ENCODE measurements around the gene HCN2.
"Not testable (repeated sequence)": the region's sequence is repeated elsewhere in the genome, so short reads cannot be mapped to it uniquely, and the experiment has no call there.

Gene HCN2

DNA sequence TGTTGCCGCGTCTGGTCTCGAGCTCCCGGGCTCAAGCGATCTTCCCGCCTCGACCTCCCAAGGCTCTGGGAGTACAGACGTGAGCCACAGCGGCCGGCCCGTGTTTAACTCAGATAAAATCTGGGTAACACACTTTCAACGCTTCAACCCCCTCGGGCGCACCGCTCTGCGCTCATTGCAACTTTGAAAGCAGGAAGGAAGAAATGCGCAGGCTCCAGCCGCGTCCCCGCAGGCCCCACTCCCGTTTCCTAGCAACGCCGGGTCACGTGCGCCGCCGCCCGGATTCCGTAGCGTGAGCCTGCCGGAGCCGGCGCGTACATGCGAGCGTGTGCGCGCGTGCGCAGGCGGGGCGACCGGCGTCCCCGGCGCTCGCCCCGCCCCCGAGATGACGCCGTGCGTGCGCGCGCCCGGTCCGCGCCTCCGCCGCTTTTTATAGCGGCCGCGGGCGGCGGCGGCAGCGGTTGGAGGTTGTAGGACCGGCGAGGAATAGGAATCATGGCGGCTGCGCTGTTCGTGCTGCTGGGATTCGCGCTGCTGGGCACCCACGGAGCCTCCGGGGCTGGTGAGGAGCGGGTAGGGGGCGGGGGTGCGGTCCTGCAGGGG is 17.4 kb upstream of the HCN2 start, which contains the start of gene BSG:
TSS of gene BSG (plus strand) at position 457 of the 603 bp plus-strand sequence. CDS start at position 496, 39 bp downstream.
- DNase-seq = peak; percentile 98

DNA sequence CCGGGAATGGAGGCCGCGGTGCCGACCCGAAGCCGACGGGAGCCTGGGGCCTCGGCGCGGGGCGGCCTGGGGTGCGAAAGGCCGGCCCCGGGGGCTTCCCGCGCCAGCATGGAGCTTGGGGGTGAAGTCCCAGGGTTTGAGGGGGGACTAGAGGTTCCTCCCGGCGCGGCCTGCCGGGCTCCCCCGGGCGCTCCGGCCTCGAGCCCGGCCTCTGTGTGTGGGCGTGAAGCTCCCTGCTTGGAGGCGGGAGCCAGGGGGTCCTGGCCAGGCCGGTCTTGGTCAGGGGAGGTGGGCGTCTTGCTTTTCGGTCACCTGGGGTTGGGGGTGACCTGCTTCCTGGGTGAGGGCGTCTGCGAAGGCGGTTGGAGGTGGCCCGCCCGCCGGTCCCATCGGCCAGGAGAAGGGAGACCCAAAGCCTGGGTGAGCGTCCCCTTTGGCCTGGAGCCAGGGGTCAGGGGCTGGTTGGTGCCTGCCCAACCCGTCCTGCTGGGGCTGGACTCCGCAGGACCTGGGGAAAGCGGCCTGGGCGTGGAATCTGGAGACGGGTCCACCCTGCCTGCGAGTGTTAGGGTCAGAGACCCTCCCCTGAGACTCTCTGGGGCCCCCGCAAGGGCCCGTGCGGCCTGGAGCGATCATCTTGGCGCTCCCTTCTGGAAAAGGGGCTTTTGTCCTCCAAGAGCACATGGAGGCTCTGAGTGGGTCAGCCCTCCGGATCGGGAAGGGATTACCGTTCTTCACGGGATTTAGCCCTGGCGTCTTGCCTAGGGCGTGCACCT is 16.8 kb upstream of the HCN2 start:
- DNase-seq = no peak

DNA sequence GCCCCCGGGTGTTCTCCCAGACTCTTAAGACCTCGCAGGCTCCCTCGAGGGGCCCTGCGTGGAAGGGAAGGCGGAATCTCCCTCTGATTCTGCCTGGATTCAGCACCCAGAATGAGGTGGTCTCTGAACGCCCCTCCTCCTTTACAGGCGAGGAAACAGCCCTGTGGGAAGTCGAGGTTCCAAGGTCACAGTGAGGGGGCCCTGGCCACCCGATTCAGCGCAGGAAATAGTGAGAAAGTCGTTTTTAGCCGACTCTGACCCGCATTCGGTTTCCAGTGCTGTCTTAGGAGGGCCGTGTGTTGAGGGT is 16.2 kb upstream of the HCN2 start:
- DNase-seq = no peak

DNA sequence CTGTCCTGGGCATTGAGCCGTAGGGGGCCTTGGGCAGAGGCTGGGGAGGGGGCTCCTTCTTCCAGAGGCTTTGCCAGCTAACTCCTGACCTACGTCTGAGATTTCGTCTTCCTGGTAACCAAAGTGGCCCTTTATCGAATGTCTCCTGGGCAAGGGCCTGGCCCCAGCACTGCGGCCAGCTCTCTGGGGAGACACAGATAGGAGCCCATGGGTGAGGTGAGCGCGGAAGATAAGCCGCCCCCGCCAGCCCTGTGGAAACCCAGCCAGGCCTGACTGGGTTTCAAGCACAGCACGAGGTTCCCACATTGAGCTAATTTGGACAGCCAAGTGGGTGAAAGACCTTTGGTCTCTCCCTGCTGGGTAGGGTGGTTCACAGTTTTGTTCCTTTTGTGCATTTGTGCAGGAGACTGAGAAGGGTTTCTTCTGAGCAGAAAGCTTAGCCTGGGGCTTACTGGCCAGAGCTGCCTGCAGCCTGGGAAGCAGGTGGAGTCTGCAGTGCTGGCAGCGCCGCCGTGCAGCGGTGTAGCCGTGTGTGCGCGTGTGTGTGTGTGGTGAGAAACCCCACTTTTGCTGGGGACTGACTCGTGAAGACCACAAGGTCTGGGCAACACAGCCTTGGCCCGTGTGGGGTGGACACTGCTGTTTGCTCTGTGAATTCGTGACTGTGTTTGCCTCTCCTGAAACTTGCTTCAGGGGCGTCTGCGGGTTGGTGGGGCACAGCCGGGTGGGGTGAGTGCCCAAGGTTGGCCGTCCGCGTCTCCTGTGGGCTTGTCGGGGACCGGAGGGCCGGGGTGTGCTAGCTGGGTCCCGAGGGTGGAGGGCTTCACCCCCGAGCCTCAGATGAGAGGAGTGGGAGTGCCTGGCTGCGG is 14.8 kb upstream of the HCN2 start:
- no peak for DNase-seq

DNA sequence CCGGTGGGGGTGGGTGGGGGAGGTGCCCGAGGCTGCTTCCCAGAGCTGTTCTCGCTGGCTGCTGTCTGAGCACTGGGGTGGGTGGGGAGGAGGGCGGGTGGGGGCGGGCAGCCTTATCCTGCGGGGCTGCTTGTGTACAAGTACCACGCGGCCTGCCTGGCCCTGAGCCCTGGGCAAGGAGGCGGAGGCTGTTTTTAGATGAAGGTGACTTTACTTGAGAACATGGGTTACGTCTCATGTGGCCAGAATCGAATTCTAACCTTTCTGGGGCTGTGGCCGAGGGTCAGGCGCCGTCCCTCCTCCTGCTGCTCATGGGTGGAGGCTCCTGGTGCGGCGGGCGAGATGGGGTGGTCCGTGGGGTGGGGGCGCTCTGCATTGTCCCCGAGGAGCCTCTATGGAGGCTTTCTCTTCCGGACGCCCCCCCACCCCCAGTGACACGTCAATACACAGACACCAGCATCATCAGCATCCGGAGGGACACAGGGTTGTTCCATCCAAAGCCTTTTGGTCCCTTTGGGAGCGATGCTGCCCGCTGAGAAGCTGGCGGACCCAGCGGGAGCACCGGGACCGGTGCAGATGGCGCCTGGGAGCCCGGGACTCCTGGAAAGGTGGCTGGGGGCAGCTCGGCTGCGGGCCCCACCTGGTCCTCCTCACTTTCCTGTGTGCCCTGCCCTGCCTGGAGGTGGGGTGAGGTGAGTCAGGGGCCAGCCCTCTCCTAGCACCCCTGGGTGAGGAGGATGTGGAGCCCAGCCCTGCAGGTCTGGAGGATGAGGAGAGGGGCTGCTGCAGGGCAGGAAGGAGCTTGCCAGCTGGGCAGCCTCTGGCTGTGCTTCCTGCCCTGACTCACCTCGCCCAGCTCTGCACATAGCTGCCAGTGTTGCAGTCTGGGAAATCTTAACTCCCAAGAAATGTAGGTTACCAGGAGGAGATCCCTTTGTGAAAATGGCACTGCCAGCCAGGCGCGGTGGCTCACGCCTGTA is 13.9 kb upstream of the HCN2 start:
- no peak for DNase-seq

DNA sequence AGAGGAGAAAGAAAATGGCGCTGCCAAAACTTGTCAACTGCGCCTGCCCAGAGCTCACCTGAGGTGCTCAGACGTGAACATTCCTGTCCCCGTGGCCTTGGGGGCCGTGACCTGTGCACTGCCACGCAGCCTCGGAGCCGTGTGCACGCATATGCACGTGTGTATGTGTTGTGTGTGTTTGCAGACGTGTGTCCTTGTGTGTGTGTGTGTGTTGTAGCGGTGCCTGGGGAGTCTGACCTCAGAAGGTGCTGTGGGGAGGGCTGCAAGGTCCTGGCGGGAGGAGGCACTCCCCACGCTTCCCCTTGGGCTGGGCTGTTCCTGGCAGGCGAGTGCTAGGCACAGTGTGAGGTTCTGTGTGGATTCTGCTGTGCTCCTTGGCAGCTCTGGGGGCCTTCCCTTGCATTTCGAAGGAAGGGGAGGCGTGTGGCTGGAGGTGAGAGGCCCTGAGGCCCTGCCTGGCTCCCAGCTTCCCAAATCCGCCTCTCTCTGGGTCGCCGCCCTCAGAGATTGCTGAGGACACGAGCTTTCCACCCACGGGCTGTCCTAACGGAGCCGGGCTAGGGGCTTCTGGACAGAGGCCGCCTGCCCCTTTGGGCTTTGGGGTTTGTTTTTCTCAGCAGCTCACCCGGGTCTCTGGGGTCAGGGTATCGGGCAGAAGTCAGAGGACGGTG is 12.8 kb upstream of the HCN2 start:
- DNase-seq = no peak

DNA sequence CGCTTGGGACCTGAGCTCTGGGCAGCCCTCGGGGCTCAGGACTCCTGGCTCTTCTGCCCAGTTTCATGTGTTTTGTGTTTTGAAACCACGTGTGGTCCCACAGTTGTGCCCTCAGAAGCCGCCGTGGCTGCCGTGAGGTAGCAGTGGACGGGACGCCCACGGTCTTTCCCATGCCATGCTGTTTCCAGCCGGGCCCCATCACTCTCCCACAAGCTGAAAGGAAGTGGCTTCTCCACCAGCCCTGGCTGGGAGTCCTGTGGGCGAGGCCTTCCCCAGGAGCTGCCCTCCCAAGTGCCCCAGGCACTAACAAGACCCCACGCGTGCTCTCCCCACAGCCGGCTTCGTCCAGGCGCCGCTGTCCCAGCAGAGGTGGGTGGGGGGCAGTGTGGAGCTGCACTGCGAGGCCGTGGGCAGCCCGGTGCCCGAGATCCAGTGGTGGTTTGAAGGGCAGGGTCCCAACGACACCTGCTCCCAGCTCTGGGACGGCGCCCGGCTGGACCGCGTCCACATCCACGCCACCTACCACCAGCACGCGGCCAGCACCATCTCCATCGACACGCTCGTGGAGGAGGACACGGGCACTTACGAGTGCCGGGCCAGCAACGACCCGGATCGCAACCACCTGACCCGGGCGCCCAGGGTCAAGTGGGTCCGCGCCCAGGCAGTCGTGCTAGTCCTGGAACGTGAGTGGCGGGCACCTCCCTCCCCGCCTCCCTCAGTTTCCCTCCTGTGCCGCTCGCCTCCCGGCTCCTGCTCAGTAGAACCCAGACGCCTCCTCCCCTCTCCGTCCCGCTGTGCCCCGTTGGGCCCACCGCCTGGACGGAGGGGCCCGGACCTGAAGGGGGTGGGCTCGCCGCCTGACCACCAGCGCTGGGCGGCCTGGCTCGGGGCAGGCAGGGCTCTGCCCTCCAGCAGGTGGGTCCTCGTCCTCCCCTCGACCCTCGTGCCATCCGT is 12.0 kb upstream of the HCN2 start:
- DNase-seq = no peak

DNA sequence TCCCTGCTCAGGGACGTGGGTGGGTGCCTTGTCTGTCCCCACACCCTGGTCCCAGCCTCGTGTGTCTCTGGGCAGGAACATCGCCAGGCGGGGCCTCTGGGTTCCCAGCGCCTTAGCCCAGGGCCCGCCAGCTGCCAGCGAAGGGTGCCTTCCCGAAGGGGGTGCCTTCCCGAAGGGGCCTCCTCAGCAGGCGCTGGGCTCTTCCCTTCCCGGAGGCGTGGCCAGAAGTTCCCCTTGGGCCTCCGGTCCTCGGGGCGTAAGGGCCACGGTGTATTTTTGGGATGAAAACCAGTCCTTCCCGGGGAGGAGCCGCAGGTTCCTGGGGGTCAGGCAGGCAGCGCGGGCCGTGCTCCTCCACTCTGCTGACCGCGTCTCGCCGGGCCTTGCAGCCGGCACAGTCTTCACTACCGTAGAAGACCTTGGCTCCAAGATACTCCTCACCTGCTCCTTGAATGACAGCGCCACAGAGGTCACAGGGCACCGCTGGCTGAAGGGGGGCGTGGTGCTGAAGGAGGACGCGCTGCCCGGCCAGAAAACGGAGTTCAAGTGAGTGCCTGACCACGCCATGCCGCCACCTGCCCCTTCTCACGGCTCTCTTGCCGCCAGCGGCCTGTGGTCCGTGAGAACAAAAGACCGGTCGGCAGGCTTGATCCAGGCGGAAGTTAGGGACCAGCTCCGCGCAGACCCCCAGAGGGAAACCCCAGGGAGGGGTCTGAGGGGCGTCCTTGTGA is 10.4 kb upstream of the HCN2 start:
- DNase-seq = no peak

DNA sequence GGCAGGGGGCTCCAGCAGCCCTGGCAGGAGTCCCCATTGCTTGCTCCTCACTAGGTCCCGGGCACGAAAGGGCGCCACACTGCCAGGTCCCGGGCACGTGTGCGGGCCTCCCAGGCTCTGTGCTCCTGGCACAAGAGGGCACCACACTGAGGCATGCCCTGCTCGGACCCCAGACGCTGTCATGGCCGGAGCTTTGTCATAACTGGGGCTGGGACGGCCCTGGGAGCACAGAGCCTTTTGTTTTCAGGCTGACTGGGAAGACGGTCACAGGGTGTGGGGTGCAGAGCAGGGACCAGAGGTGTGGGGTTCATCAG is 9.9 kb upstream of the HCN2 start:
- no peak for DNase-seq

DNA sequence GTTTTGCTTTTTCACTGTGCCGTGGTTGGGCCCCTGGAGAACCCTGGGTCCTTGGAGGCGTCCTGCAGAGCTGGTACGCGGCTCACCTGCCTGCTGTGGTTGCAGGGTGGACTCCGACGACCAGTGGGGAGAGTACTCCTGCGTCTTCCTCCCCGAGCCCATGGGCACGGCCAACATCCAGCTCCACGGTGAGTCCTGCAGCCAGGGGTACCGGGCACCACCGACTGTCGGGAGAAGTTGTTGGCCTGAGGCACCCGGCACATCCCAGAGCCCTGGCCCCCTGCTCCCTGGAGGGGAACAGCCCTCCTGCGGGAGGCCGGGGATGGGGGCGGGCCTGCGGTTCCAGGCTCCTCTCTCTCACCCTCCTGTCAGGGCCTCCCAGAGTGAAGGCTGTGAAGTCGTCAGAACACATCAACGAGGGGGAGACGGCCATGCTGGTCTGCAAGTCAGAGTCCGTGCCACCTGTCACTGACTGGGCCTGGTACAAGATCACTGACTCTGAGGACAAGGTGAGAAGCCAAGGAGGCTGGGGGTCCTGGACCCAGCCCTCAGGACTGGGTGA is 9.3 kb upstream of the HCN2 start:
- no peak for DNase-seq

DNA sequence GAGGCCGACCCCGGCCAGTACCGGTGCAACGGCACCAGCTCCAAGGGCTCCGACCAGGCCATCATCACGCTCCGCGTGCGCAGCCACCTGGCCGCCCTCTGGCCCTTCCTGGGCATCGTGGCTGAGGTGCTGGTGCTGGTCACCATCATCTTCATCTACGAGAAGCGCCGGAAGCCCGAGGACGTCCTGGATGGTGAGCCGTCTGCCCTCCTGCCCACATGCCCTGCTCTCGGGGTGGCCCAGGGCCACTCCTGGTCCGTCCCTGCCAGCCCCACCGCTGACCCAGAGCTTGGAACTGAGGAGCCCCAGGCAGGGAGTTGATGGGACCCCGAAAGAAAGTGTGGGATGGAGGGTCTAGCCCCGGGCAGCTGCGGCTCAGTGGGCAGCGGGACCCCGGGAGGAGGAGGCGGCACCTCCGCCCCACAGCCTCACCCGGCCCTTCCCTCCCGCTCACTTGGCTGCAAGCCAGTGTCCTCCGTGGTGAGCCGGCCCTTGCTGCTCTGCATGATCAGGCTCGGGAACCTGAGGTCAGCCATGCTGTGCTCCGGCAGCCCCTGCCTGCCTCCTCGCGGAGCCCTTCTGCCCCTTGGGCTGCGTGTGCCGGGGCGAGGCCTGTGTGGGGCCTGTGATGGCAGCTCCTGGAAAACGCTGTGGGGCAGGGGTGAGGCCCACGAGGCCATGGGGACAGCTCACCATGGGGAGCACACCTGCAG is 8.1 kb upstream of the HCN2 start:
- DNase-seq = no peak

DNA sequence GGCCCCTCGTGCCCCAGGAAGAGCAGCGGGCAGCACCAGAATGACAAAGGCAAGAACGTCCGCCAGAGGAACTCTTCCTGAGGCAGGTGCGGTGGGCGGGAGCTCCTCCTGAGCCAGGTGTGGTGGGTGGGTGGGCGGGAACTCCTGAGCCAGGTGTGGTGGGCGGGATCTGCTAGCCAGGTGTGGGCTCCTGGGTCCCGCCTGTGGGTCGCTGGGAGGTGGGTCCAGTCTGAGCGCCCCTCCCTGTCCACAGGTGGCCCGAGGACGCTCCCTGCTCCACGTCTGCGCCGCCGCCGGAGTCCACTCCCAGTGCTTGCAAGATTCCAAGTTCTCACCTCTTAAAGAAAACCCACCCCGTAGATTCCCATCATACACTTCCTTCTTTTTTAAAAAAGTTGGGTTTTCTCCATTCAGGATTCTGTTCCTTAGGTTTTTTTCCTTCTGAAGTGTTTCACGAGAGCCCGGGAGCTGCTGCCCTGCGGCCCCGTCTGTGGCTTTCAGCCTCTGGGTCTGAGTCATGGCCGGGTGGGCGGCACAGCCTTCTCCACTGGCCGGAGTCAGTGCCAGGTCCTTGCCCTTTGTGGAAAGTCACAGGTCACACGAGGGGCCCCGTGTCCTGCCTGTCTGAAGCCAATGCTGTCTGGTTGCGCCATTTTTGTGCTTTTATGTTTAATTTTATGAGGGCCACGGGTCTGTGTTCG is 7.0 kb upstream of the HCN2 start:
- DNase-seq = no peak

DNA sequence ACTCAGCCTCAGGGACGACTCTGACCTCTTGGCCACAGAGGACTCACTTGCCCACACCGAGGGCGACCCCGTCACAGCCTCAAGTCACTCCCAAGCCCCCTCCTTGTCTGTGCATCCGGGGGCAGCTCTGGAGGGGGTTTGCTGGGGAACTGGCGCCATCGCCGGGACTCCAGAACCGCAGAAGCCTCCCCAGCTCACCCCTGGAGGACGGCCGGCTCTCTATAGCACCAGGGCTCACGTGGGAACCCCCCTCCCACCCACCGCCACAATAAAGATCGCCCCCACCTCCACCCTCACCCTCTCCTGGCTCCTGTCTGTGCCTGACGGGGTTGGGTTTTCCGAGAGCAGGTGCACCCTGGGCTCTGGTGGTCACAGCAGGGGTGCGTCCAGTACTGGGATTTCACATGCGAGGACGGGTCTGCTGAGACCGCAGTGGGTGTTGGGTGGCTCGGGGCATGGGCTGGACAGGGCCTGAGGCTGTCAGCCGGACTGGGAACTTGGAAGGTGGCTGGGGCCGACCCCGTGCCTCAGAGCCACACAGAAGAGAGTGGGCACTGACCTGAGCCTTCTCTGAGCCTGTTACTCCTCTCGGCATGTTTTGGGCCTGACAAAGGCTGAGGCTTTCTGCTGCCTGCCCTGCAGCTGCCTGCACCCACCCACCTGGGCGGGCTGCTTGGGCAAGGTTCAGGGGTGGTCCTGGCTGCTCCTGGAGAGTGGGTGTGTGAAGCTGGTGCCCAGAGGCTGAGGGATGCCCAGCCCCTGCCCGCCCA is 6.3 kb upstream of the HCN2 start:
- no peak for DNase-seq

DNA sequence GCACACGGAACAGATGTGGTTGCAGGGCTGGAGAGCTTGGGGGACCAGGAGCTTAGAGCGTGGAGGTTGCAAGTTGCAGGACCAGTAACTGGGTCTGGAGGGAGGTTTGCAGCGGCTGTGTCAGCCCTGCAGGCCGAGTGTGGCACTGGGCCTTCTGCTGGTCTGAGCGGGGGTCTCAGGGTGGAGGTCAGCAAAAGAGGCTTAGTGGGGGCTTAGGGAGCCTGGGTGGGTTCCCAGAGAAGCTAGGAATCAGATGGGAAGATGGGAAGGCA is 5.8 kb upstream of the HCN2 start:
- DNase-seq = no peak

DNA sequence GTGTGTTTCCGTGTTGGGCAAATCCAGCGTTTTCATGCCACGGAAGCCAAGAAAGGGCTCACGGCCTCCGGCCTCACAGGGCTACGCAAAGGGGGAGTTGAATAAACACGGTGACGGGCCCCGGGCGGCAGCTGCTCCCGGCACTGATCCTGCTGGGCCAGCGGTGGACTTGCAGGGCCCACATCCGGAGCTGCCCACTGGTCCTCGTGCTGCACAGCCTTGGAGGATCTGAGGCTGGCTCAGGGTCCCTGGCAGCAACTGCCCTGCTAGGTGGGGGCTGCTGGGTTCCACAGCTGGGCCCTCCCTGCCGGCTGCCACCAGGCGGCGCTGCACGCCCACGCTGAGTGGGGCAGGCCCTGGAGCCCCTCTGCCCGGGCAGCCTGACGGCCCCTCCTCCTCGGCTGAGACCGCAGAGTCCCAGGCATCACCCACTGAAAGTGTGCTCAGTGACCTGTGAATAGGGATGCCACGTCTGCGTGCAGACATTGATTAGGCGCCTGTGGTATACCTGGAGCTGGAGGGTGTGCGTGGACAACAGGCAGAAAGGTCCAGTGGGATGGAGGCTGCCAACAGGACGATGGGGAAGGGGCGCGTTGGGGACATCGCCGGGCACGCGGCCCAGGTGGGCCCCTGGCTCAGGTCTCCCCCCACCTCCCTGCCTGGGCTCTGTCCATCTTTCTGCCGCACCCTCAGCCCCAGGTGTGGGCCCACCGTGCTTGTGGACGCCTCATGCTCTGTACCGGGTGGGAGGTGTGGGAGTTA is 5.3 kb upstream of the HCN2 start:
- no peak for DNase-seq

DNA sequence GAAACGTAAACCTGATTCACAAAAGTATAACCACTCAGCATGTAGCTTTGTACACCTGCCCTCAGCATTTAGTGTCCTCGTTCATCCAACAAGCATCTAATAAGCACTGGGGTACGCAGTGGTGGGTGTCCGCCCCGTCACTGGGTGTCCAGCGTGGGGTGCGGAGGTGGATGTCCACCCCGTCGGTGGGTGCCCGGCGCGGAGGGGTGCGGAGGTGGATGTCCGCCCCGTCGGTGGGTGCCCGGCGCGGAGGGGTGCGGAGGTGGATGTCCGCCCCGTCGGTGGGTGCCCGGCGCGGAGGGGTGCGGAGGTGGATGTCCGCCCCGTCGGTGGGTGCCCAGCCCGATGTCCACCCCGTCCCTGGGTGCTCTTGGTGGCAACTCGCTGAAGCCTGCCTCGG is 4.5 kb upstream of the HCN2 start:
- DNase-seq = not testable (repeated sequence)

DNA sequence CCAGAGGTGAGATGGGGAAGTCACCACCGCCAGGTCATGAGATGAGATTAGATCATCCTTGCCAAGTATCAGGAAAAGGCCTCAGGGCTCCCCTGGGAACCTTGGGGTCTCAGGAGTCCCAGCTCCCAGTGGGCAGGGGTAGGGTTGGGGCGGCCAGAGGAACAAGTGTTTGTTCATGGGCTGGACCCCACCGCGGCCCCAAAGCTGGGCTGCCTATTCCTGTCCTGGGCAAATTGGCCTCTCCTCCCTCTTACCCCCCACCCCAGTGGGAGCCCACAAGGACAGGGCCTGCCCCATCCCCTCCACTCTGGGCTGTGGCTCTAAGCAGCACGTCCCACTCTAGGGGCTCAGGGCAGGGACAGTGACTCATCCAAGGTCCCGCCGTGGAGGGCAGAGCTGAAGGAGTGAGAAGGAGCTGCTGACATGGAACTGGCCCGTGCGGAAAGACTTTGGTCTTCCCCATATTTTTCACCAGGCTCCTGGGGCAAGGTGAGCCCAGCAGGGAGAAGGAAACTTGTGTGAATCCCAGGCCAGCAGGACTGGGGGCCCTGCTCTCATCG is 4.0 kb upstream of the HCN2 start:
- no peak for DNase-seq

Measured in NCI-H1105 (cell line).